Activated gamma-delta T cell treated with anti-CD3 and anti-CD28 coated beads, Interleukin-2, amount 50 U/mL, for 16 hours (primary cell): ENCODE measurements around the gene PDE4B.
"Not testable (repeated sequence)": the region's sequence is repeated elsewhere in the genome, so short reads cannot be mapped to it uniquely, and the experiment has no call there.

Source experiments
- DNase-seq: peaks from one replicate; pipeline ENCODE4 v3.0.0-alpha.2; 2020; ENCODE audit warnings: low read depth

Gene PDE4B

GRCh38 chr1:65994223-65994622 is 201.5 kb downstream of the PDE4B start:
- DNase-seq, result no peak

DNA sequence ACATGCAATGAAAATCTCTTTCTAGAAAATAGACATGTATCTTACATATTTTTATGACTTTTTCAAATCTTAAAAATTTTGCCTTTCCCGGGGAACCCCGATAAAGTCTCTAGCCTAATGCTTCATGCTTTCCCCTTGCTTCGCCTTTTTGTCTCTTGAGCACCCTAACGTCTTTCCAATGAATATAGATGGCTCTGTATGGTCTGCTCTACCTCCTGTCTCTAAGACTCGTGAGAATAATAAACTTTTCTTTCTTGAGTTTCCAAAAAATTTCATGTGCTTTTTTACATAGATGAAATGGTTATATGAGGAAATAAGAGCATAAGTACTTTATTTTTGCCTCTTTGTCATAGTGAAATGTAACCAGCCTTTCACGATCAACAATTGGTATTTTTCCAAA is 202.6 kb downstream of the PDE4B start:
- no peak for DNase-seq

GRCh38 chr1:65995928-65996327 is 203.2 kb downstream of the PDE4B start:
- no peak for DNase-seq

GRCh38 chr1:65997693-65998092 is 205.0 kb downstream of the PDE4B start:
- DNase-seq, result no peak

- no peak for DNase-seq
Measured at GRCh38 chr1:65998763-65999583, 206.3 kb downstream of the PDE4B start.

GRCh38 chr1:66000033-66000637 is 207.4 kb downstream of the PDE4B start:
- DNase-seq, result no peak

DNA sequence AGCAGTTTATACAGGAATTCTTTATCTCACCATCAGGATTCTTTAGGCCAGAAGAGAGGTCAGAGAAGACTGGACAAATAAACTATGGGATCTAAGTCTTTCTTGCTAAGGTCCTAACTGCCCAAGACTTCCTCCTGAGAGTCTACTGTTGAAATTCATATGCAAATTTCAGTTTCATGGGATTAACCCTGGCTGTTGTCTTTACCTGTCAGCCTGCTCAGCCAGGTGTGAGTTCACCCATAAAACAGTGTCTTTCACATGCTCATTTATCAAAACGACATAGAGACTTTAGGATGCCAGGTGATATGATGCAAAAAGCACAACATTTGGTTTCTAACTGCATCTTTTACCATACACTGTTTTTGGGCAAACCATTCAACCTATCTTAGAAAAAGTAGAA is 211.0 kb downstream of the PDE4B start:
- no peak for DNase-seq

GRCh38 chr1:66006534-66006933 is 213.8 kb downstream of the PDE4B start:
- not testable (repeated sequence) for DNase-seq

- no peak for DNase-seq
Measured at GRCh38 chr1:66012106-66012784, 219.6 kb downstream of the PDE4B start.

- no peak for DNase-seq
Measured at GRCh38 chr1:66013371-66013770, 220.7 kb downstream of the PDE4B start.

GRCh38 chr1:66022904-66023620 is 230.4 kb downstream of the PDE4B start:
- DNase-seq, result no peak

DNA sequence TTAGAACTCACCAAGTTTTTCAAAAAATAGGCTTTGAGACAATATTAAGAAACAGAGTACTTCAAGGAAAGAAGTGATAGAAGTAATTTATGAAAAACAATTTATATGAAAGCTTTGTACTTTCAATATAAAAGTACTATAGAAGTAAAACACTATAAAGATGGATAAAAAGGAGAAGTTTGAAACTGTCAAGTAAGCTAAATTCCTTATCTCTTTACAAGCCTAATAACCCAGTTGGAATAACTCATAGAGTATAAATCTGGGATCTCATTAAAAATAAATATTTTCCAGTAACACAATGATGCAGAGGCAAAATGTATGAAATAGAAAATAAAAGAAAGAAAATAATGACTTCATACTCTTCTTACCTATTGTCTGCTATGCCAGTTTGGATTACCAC is 232.5 kb downstream of the PDE4B start:
- DNase-seq, result no peak

- DNase-seq, result no peak
Measured at GRCh38 chr1:66028035-66028434, 235.3 kb downstream of the PDE4B start.

- no peak for DNase-seq
Measured at GRCh38 chr1:66033781-66034180, 241.1 kb downstream of the PDE4B start.

- DNase-seq, result no peak
Measured at GRCh38 chr1:66035616-66036245, 243.0 kb downstream of the PDE4B start.

GRCh38 chr1:66041654-66042053 is 249.0 kb downstream of the PDE4B start:
- no peak for DNase-seq

- no peak for DNase-seq
Measured at GRCh38 chr1:66043186-66043585, 250.5 kb downstream of the PDE4B start.

DNA sequence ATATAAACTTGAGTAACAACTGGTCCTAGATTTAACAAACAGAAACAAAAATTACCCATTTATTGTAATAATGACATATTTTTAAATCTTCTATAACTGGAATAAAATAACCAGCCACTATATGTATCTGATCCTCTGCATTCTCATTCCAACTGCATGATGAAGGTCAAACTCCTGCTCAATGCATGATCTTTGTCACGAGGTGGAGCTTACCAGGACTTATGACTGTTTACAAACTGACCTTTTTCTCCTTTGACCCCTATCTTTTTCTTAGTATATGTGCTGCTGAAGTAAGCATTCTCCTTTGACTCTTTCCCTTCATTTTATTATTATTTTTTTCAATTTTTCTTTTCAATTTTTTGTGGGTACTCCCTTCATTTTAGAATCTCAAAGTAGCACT is 252.2 kb downstream of the PDE4B start:
- DNase-seq, result no peak

GRCh38 chr1:66046415-66046814 is 253.7 kb downstream of the PDE4B start:
- no peak for DNase-seq

GRCh38 chr1:66048011-66048410 is 255.3 kb downstream of the PDE4B start:
- DNase-seq, result no peak

- DNase-seq, result no peak
Measured at GRCh38 chr1:66050123-66050522, 257.4 kb downstream of the PDE4B start.

GRCh38 chr1:66050633-66051032 is 257.9 kb downstream of the PDE4B start:
- no peak for DNase-seq
